ENCODE results near the gene TRMT1. TPM values are rescaled to one million over a fixed set of nuclear protein-coding genes. Genes with fewer than 3 reads are reported as not detected.

Gene TRMT1
- total and polyA plus RNA-seq, 4 donors = 11.8 to 47.5 (median 32.5) TPM

DNA sequence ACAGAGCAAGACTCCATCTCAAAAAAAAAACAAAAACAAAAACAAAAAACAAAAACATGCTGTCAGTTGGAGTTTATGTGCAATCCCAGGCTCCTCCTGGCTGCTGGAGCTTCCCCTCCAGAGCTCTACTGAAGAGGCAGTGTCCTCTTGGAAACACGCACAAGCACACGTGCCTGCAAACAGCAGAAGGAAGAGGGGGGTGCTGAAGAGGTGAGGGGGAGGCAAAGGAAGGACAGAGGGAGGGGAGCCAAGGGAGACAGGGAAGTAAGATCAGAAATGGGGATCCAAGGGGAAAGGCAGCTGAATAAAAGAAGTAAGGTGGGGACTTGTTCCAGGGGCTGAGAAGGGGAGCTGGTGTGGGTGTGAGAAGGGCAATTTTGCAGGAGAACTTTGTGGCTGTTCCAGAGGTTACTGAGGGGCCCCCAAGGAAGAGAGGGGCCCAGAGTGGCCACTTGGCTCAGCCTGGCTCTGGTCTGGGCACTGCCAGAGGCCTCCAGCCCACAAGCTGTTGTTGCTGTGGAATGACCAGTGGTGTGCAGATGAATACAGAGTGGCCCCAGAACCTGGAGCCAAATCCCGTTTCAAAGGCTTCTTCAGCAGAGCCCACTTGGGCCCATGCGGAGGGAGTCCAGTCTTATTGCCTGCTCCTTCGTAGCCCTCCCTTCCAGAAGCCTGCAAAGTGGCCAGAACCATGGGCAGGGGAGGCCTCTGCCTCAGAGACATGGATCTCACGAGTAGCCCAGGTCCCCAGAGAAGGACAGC is 48.3 kb downstream of the TRMT1 start:
- Histone ChIP-seq H3K27ac (ENCODE audit: low read depth, low read length) (peak overlapping the region; percentile 90), H3K4me3 (ENCODE audit: low read depth, low read length) (no peak overlapping the region), H3K36me3 (ENCODE audit: control insufficient read depth, insufficient read depth, low read length) (peaks cover 42% of the 10 kb centered on the region), H3K27me3 (ENCODE audit: control insufficient read depth, insufficient read depth, low read length) (no peaks in the 10 kb centered on the region), H3K4me1 (ENCODE audit: control insufficient read depth, insufficient read depth, low read length) (peaks cover 100% of the 10 kb centered on the region), H3K9me3 (ENCODE audit: control insufficient read depth, insufficient read depth, low read length) (no peaks in the 10 kb centered on the region)
- 30% methylated on average over 4 of the region's 6 CpGs for WGBS (ENCODE audit: insufficient coverage)
- peak in 2 of 6 donors; percentile 55 to 78 for DNase-seq (ENCODE audit: low read depth in 4 of 6, low spot score in 6 of 6)

DNA sequence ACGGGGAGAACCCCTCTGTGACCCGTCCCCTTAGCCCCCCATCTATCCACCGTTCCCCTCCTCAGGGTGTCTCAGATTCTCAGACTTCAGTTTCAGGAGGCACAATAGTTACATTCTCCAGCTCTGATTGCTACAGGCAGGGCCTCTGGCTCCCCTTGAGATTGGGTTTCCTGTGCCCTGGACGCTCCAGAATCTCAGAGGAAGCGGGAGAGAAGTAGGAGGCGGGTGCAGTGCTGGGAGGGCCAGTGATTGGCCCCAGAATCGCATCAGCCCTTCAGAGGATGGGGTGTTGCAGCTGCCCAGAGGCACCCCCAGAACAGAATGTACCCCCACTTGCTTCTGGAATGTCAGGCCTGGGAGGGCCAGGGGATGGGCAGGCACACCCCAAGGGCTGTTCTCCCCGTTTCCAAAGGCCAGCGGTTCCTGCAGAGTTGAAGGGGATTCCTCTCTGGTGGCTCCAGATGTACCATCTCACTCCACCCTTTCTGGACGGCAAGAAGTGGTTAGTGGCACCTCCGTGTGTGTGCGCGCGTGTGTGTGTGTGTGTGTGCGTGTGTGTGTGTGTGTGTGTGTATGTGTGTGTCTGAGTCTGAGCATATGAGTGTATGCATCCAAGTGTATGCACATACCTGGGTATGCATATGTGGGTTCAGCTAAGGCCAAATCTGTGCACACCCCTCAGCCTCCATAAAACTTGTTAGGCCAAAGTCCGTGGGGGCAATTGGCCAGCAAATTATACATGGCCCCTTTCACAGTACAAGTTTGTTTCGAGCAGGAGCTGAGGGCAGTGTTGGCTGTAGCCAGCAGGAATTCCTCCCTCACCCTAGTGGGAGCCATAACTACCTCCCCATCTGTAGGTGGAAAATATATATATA is 49.4 kb downstream of the TRMT1 start:
- Histone ChIP-seq H3K4me1 (ENCODE audit: control insufficient read depth, insufficient read depth, low read length) (peaks cover 100% of the 10 kb centered on the region), H3K27ac (ENCODE audit: low read depth, low read length) (peak overlapping the region; percentile 90)
- 57% methylated on average over 12 of the region's 17 CpGs for WGBS (ENCODE audit: insufficient coverage)

DNA sequence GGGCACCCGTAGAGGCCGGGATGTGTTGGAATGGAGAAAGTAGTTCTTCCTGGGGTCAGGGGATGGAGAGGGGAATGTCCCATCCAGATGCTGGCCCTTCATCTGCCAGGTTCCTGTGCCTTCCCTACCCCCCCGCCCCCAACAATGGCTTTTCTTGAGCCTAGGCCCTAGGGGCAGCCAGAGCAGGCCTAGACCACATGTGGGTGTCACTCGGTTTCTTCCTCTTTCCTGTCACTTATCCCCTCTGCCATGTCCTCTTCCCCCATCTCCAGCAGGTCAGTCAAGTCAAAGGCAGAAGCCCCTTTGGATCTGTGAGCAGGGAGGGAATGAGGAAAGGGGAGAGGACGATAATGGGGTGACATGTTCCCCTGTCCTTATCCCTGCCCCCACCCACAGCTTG is 50.3 kb downstream of the TRMT1 start:
- no peak overlapping the region for H3K4me3 ChIP-seq (ENCODE audit: low read depth, low read length)
- no peaks in the 10 kb centered on the region for H3K9me3 ChIP-seq (ENCODE audit: control insufficient read depth, insufficient read depth, low read length)
- no peak for DNase-seq (ENCODE audit: low read depth in 4 of 6, low spot score in 6 of 6)
- H3K4me1 ChIP-seq (ENCODE audit: control insufficient read depth, insufficient read depth, low read length) = peaks cover 100% of the 10 kb centered on the region
- no peaks in the 10 kb centered on the region for H3K27me3 ChIP-seq (ENCODE audit: control insufficient read depth, insufficient read depth, low read length)
- H3K27ac ChIP-seq (ENCODE audit: low read depth, low read length) = peak overlapping the region; percentile 90
- H3K36me3 ChIP-seq (ENCODE audit: control insufficient read depth, insufficient read depth, low read length) = peaks cover 41% of the 10 kb centered on the region
- 100% methylated on average over 1 of the region's 5 CpGs for WGBS (ENCODE audit: insufficient coverage)

More for the DNA sequence above, 49.4 kb downstream of the TRMT1 start:
- Histone ChIP-seq H3K4me3 (ENCODE audit: low read depth, low read length) (no peak overlapping the region), H3K27me3 (ENCODE audit: control insufficient read depth, insufficient read depth, low read length) (no peaks in the 10 kb centered on the region), H3K9me3 (ENCODE audit: control insufficient read depth, insufficient read depth, low read length) (no peaks in the 10 kb centered on the region), H3K36me3 (ENCODE audit: control insufficient read depth, insufficient read depth, low read length) (peaks cover 38% of the 10 kb centered on the region)
- DNase-seq (ENCODE audit: low read depth in 4 of 6, low spot score in 6 of 6) = no peak

- Histone ChIP-seq H3K4me1 (ENCODE audit: control insufficient read depth, insufficient read depth, low read length) (peaks cover 100% of the 10 kb centered on the region), H3K9me3 (ENCODE audit: control insufficient read depth, insufficient read depth, low read length) (no peaks in the 10 kb centered on the region), H3K27me3 (ENCODE audit: control insufficient read depth, insufficient read depth, low read length) (no peaks in the 10 kb centered on the region), H3K36me3 (ENCODE audit: control insufficient read depth, insufficient read depth, low read length) (peaks cover 29% of the 10 kb centered on the region), H3K27ac (ENCODE audit: low read depth, low read length) (peak overlapping the region; percentile 90), H3K4me3 (ENCODE audit: low read depth, low read length) (no peak overlapping the region)
- DNase-seq (ENCODE audit: low read depth in 4 of 6, low spot score in 6 of 6) = no peak
- WGBS (ENCODE audit: insufficient coverage) = 37% methylated on average over 6 of the region's 6 CpGs
These were observed 52.4 kb downstream of the TRMT1 start for GRCh38 chr19:13064092-13064489.

GRCh38 chr19:13063461-13064091 is 53.0 kb downstream of the TRMT1 start:
- Histone ChIP-seq H3K4me3 (ENCODE audit: low read depth, low read length) (no peak overlapping the region), H3K27ac (ENCODE audit: low read depth, low read length) (peak overlapping the region; percentile 90), H3K27me3 (ENCODE audit: control insufficient read depth, insufficient read depth, low read length) (no peaks in the 10 kb centered on the region), H3K9me3 (ENCODE audit: control insufficient read depth, insufficient read depth, low read length) (no peaks in the 10 kb centered on the region), H3K4me1 (ENCODE audit: control insufficient read depth, insufficient read depth, low read length) (peaks cover 100% of the 10 kb centered on the region), H3K36me3 (ENCODE audit: control insufficient read depth, insufficient read depth, low read length) (peaks cover 27% of the 10 kb centered on the region)
- no peak for DNase-seq (ENCODE audit: low read depth in 4 of 6, low spot score in 6 of 6)
- 25% methylated on average over 1 of the region's 5 CpGs for WGBS (ENCODE audit: insufficient coverage)

DNA sequence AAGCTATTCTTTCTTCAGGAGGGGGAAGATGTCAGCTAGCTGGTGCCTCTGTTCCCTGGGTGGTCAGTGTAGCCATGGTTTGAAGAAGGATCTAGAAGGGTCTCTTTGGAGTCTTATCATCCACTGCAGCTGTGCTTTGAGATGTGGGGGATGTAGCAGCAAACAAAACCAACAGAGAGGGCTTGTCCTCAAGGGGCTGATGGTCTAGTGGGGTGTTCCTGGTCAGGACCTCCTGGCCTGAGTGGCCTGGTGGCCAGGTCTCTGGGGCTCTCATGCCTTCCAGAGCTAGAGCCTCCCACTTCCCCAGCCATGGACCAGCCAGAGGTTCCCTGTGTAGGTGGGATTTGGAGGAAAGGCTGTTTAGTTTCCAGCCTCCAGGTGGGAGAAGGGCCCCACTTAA is 54.2 kb downstream of the TRMT1 start:
- H3K27me3 ChIP-seq (ENCODE audit: control insufficient read depth, insufficient read depth, low read length) = no peaks in the 10 kb centered on the region
- peaks cover 100% of the 10 kb centered on the region for H3K4me1 ChIP-seq (ENCODE audit: control insufficient read depth, insufficient read depth, low read length)
- peaks cover 33% of the 10 kb centered on the region for H3K36me3 ChIP-seq (ENCODE audit: control insufficient read depth, insufficient read depth, low read length)
- H3K9me3 ChIP-seq (ENCODE audit: control insufficient read depth, insufficient read depth, low read length) = no peaks in the 10 kb centered on the region
- no peak for DNase-seq (ENCODE audit: low read depth in 4 of 6, low spot score in 6 of 6)
- no peak overlapping the region for H3K4me3 ChIP-seq (ENCODE audit: low read depth, low read length)
- peak overlapping the region; percentile 90 for H3K27ac ChIP-seq (ENCODE audit: low read depth, low read length)

DNA sequence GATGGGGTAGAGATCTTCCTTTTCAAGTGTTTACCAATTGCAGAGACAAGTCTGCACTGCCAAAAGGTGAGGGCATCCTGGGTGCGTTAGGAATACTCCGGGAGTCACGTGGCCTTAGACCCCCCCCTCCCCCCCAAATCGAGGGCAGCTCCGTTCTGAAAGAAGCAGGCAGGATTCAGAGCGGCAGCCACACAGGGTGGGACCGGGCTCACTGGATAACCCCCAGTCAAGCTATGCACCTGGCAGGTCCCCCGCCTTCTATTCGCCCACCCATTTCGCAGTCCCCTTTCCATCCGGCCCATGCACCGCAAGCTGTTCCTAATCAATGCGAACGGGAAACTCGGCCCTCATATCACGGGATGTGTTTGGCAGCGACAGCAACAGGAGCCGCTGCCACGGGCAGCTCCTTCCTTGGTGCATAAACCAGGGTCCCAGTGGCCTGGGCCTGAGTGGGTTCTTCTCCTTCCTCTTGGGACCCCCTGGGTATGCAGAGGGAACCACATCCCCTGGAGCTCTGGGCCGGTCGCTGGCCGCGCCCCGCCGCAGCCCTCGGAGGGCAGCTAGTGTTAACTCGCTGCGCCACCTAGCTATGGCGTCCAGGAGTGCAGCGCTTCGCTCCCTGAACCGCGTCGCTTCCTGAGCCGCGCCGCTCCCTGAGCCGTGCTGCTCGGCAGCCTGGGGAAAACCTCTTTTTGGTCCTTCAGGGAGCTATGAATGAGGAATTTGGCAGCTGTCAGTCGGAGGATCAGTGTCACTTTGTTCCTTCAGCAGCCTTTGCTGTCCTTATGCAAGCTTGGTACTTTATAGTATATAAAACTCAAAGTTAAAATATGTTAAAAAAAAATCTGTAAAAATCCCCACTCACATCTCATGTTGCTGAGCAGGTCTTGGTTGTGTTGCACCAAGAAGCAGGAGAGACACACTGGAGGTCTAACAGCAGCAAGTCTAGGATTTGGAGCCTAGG is 55.3 kb downstream of the TRMT1 start:
- Histone ChIP-seq H3K36me3 (ENCODE audit: control insufficient read depth, insufficient read depth, low read length) (peaks cover 34% of the 10 kb centered on the region), H3K27ac (ENCODE audit: low read depth, low read length) (peak overlapping the region; percentile 90), H3K9me3 (ENCODE audit: control insufficient read depth, insufficient read depth, low read length) (no peaks in the 10 kb centered on the region), H3K4me1 (ENCODE audit: control insufficient read depth, insufficient read depth, low read length) (peaks cover 100% of the 10 kb centered on the region), H3K27me3 (ENCODE audit: control insufficient read depth, insufficient read depth, low read length) (no peaks in the 10 kb centered on the region), H3K4me3 (ENCODE audit: low read depth, low read length) (peak overlapping the region; percentile 21)
- DNase-seq (ENCODE audit: low read depth in 4 of 6, low spot score in 6 of 6) = peak in 5 of 6 donors; percentile 70 to 95 (median 81)
- WGBS (ENCODE audit: insufficient coverage) = 1% methylated on average over 33 of the region's 40 CpGs

- Histone ChIP-seq H3K36me3 (ENCODE audit: control insufficient read depth, insufficient read depth, low read length) (peaks cover 37% of the 10 kb centered on the region), H3K4me3 (ENCODE audit: low read depth, low read length) (peak overlapping the region; percentile 21), H3K4me1 (ENCODE audit: control insufficient read depth, insufficient read depth, low read length) (peaks cover 100% of the 10 kb centered on the region), H3K27ac (ENCODE audit: low read depth, low read length) (peak overlapping the region; percentile 90), H3K27me3 (ENCODE audit: control insufficient read depth, insufficient read depth, low read length) (no peaks in the 10 kb centered on the region), H3K9me3 (ENCODE audit: control insufficient read depth, insufficient read depth, low read length) (no peaks in the 10 kb centered on the region)
- 48% methylated on average over 7 of the region's 19 CpGs for WGBS (ENCODE audit: insufficient coverage)
- no peak for DNase-seq (ENCODE audit: low read depth in 4 of 6, low spot score in 6 of 6)
These were observed 56.1 kb downstream of the TRMT1 start for GRCh38 chr19:13060233-13060963.

All from spinal cord (tissue), 10 donors.